GM12864 (cell line): ENCODE data around the gene S100A16.
"Not testable (repeated sequence)": the region's sequence is repeated elsewhere in the genome, so short reads cannot be mapped to it uniquely, and the experiment has no call there.

ENCODE experiments used
- DNase-seq: peaks from one replicate; pipeline ENCODE4 v3.0.0-alpha.2; 2011; ENCODE audit warnings: low read depth
- H3K4me3 ChIP-seq: 2 replicates; pipeline ENCODE4 v1.5.1; 2011; ENCODE audit warnings: mild to moderate bottlenecking, low read depth, low read length, control low read depth
- TF ChIP-seq, protein P1 (sequence below): IDR thresholded peaks from 2 replicates; pipeline ENCODE4 v1.5.1; 2011; ENCODE audit warnings: low read depth, mild to moderate bottlenecking, moderate library complexity, low read length, control low read depth, inconsistent platforms; ENCODE audit errors: missing control alignments

Gene S100A16

DNA sequence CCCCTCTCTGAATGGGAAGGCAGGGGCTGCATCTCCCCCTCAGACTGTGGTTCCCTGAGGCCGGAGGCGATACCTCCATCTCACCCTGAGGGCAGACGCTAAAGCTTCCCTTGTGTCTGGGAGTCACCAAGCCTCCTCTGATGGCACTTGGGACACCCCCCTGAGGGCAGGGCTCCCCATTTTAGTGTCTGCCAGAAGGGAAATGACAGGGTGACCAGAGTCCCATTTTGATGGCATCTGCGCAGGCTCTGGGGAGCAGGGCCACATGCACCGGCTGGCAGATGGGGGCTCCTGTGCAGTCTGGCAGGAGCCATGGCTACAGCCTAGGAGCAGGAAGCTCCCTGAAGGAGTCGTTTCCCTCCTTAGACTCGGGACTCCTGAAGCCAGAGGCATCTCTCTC, 48.9 kb downstream of the S100A16 start:
- H3K4me3 ChIP-seq = no peak overlapping the region
- DNase-seq = no peak
- TF ChIP-seq, protein P1, sequence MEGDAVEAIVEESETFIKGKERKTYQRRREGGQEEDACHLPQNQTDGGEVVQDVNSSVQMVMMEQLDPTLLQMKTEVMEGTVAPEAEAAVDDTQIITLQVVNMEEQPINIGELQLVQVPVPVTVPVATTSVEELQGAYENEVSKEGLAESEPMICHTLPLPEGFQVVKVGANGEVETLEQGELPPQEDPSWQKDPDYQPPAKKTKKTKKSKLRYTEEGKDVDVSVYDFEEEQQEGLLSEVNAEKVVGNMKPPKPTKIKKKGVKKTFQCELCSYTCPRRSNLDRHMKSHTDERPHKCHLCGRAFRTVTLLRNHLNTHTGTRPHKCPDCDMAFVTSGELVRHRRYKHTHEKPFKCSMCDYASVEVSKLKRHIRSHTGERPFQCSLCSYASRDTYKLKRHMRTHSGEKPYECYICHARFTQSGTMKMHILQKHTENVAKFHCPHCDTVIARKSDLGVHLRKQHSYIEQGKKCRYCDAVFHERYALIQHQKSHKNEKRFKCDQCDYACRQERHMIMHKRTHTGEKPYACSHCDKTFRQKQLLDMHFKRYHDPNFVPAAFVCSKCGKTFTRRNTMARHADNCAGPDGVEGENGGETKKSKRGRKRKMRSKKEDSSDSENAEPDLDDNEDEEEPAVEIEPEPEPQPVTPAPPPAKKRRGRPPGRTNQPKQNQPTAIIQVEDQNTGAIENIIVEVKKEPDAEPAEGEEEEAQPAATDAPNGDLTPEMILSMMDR = no peak

DNA sequence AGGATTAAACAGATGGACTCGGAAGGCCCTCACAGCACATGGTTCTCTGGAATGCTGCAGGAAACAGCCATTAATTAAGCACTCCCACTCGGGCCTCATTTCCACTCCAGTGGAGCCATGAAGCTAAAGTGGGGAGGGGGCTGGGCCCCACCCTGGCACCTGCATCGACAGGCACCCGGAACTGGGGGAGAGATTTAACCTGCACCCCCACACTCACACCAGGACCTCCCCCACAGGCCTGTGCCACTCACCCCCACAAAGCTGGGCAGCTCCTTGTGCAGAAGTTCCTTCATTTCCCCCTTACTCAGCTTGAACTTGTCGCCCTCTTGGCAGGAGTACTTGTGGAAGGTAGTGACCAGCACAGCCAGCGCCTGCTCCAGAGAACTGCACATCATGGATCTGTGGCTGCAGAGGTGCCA, 49.4 kb downstream of the S100A16 start:
- TF ChIP-seq, protein P1 = no peak
- H3K4me3 ChIP-seq = no peak overlapping the region
- no peak for DNase-seq

DNA sequence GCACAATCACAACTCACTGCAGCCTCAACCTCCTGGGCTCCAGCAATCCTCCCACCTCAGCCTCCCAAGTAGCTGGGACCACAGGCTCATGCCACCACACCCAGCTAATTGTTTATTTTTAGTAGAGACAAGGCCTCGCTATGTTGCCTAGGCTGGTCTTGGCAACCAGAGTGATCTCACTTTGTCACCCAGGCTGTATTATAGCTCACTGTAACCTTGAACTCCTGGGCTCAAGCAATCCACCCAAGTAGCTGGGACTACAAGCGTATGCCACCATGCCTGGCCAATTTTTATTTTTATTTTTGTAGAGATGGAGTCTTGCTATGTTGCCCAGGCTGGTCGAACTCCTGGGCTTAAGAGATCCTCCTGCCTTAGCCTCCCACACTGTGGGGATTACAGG, 50.9 kb downstream of the S100A16 start:
- not testable (repeated sequence) for DNase-seq, H3K4me3 ChIP-seq

DNA sequence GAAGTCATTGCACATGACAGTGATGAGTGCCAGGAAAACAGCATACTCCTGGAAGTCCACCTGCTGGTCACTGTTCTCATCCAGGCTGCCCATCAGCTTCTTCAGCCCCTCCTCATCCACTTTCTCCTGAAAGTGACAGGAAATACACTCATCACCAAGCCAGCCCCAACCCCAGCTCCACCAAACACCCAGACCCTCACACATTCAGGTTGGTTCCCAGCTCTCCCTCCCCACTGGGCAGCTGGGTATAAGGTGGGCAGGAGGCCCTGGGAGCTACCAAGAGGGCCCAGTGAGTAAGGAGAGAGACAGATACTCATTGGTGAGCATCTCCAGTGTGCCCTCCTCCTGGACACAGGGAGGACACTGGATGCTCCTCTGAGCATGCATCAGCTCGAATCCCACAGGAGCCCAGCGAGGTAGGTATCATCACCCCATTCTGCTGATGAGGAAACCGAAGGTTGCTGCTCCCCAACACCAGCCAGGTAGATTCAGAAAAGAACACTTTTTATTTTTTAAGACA, 51.4 kb downstream of the S100A16 start:
- DNase-seq = no peak
- TF ChIP-seq, protein P1 = no peak
- no peak overlapping the region for H3K4me3 ChIP-seq

DNA sequence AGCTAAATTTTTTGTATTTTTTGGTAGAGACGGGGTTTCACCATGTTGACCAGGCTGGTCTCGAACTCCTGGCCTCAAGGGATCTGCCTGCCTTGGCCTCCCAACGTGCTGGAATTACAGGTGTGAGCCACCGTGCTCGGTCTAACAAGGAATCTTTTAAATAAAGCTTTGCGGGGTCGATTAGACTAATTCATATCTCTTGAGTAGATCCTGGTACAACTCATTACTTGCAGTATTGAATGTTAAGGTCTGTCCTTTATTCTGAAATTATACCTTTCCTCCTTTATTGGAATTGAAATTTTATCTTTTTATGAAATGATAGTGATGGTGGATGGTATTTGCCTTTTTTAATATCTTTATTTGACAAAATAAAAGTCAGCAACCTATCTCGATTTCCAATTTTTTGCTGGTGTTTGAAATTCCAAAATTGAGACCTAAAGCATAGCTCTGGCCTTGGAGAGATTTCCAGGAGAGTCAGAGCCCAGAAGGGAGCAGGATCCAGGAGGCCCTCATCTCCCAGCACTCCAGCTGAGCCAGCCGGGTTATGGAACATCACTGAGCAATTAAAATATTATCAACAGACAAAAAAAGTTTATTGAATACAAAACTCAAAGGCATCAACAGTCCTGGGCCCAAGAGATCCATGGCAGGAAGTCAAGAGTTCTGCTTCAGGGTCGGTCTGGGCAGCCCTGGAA, 52.0 kb downstream of the S100A16 start:
- TF ChIP-seq, protein P1 = no peak
- no peak for DNase-seq
- H3K4me3 ChIP-seq = no peak overlapping the region

DNA sequence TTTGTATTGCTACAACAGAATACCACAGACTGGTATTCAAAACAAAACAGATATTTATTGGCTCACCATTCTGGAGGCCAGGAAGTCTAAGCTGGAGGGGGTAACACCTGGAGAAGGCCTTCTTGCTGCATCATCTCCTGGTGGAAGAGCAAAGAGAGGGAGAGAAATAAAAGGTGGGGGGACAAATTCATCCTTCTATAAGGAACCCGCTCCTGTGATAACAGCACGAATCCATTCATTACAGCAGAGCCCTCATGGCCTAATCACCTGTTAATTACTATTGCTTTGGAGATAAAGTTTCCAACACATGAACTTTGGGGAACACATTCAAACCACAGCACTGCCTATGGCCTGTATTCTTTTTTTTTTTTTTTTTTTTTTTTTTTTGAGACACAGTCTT, 52.7 kb downstream of the S100A16 start:
- H3K4me3 ChIP-seq = no peak overlapping the region
- TF ChIP-seq, protein P1 = no peak
- DNase-seq = no peak

DNA sequence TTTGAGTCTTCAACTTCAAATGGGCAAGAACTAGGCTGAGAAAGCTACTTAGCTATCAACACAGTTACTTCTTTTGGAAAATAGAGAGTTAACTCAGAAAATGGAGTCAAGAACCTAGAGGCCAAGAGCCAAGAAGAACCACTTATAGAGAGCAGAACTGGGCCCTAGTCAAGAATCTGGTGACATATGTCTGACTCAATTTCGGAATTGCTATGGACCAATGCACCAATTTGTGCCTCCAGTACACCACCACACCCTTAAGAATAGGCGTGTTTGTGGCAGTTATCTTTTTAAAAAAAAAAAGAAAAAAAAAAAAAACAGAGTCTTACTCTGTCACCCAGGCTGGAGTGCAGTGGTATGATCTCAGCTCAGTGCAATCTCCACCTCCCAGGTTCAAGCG, 55.1 kb downstream of the S100A16 start:
- no peak overlapping the region for H3K4me3 ChIP-seq
- TF ChIP-seq, protein P1 = no peak
- DNase-seq = no peak
